ENCODE measurements around the gene SALL3. TPM values are rescaled to one million over a fixed set of nuclear protein-coding genes. Genes with fewer than 3 reads are reported as not detected.

The SALL3 gene
- total and polyA plus RNA-seq, 2 of the 13 experiments (the other 11 are each of a cell fraction or from before 2014, with no cell fraction given), result not detected

GRCh38 chr18:78991446-78991845 lies 11.8 kb downstream of the SALL3 start:
- intact Hi-C loops (cut with micrococcal nuclease; ENCODE audit: unreplicated experiment), result no loop called here
- ChIA-PET CTCF (ENCODE audit: low intra/inter-chr PET ratio, low total read pairs) (no interaction called here), POLR2A (no interaction called here)
- Histone ChIP-seq H3K9ac (ENCODE audit: insufficient read depth, low read depth, low read length) (no peak overlapping the region), H3K4me3 (replicated peaks in 1 of 3; ENCODE audit: insufficient read depth in 1 of 3, low read depth in 2 of 3, low read length in 3 of 3) (no peak overlapping the region), H3K27me3 (ENCODE audit: control insufficient read depth in 1 of 2, insufficient read depth in 2 of 2, low read length in 2 of 2) (peaks cover 0 to 5% of the 10 kb centered on the region in 2 experiments; a peak in 1 of 5 replicates), H3K27ac (ENCODE audit: extremely low read length, insufficient read depth, low read length) (no peak overlapping the region), H3K4me2 (ENCODE audit: low read depth, low read length) (no peak overlapping the region), H4K20me1 (ENCODE audit: insufficient read depth, low read length) (no peaks in the 10 kb centered on the region), H3K36me3 (replicated peaks in 1 of 2; ENCODE audit: control insufficient read depth in 1 of 2, insufficient read depth in 2 of 2, low read length in 2 of 2) (no peaks in the 10 kb centered on the region), H3K9me3 (ENCODE audit: low read length) (no peaks in the 10 kb centered on the region), H2AFZ (ENCODE audit: low read length) (no peak overlapping the region), H3K79me2 (ENCODE audit: insufficient read depth, low read length) (no peaks in the 10 kb centered on the region), H3K4me1 (ENCODE audit: insufficient read depth, low read length) (no peaks in the 10 kb centered on the region)
- BruUV-seq (replicated peaks), result no TSS peak
- in situ Hi-C loops (cut with HindIII; ENCODE audit: extremely low pct_ligation_motif_present, low pct_unique_long_range_greater_than_20kb), result loop anchor here (25.0 kb wide), 2 partner anchors 329 to 1079 kb away; no protein-coding TSS in a partner anchor
- TF ChIP-seq KMT2A (CRISPR knock-in tag; IDR thresholded peaks at IDR 0.05) (no peak), POGZ (CRISPR knock-in tag; IDR thresholded peaks at IDR 0.05) (no peak), NR0B2 (CRISPR knock-in tag; IDR thresholded peaks at IDR 0.05) (no peak)
- ATAC-seq, result no peak
- 71% methylated on average over 13 of the region's 13 CpGs for WGBS (ENCODE audit: low lambda C conversion rate)
- no peak for DNase-seq (ENCODE audit: low spot score)
- no peak for FAIRE-seq

DNA sequence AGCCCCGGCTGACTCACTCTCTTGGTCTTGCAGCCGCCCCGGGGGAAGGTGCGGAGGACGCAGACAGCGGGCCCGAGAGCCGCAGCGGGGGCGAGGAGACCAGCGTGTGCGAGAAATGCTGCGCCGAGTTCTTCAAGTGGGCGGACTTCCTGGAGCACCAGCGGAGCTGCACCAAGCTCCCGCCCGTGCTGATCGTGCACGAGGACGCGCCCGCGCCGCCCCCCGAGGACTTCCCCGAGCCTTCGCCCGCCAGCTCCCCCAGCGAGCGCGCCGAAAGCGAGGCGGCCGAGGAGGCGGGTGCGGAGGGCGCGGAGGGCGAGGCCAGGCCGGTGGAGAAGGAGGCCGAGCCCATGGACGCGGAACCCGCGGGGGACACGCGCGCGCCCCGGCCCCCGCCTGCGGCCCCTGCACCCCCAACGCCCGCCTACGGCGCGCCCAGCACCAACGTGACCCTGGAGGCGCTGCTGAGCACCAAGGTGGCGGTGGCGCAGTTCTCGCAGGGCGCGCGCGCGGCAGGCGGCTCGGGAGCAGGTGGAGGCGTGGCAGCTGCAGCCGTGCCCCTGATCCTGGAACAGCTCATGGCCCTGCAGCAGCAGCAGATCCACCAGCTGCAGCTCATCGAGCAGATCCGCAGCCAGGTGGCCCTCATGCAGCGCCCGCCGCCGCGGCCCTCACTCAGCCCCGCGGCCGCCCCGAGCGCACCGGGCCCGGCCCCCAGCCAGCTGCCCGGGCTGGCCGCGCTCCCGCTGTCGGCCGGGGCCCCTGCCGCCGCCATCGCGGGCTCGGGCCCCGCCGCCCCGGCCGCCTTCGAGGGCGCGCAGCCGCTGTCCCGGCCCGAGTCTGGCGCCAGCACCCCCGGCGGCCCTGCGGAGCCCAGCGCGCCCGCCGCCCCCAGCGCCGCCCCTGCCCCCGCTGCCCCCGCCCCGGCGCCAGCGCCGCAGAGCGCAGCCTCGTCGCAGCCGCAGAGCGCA lies 12.7 kb downstream of the SALL3 start:
- in situ Hi-C loops (cut with HindIII; ENCODE audit: extremely low pct_ligation_motif_present, low pct_unique_long_range_greater_than_20kb), result loop anchor here (25.0 kb wide), 2 partner anchors 330 to 1080 kb away; no protein-coding TSS in a partner anchor

More for the DNA sequence above, 12.7 kb downstream of the SALL3 start:
- Histone ChIP-seq H3K79me2 (ENCODE audit: insufficient read depth, low read length) (no peaks in the 10 kb centered on the region), H2AFZ (ENCODE audit: low read length) (no peak overlapping the region), H3K9ac (ENCODE audit: insufficient read depth, low read depth, low read length) (no peak overlapping the region), H3K36me3 (replicated peaks in 1 of 2; ENCODE audit: control insufficient read depth in 1 of 2, insufficient read depth in 2 of 2, low read length in 2 of 2) (no peaks in the 10 kb centered on the region), H3K4me1 (ENCODE audit: insufficient read depth, low read length) (no peaks in the 10 kb centered on the region), H3K4me2 (ENCODE audit: low read depth, low read length) (no peak overlapping the region), H3K27me3 (ENCODE audit: control insufficient read depth in 1 of 2, insufficient read depth in 2 of 2, low read length in 2 of 2) (peaks cover 0 to 9% of the 10 kb centered on the region in 2 experiments; a peak in 1 of 5 replicates), H3K4me3 (replicated peaks in 1 of 3; ENCODE audit: insufficient read depth in 1 of 3, low read depth in 2 of 3, low read length in 3 of 3) (no peak overlapping the region), H3K9me3 (ENCODE audit: low read length) (no peaks in the 10 kb centered on the region), H4K20me1 (ENCODE audit: insufficient read depth, low read length) (no peaks in the 10 kb centered on the region), H3K27ac (ENCODE audit: extremely low read length, insufficient read depth, low read length) (no peak overlapping the region)
- WGBS (ENCODE audit: low lambda C conversion rate), result 92% methylated on average over 68 of the region's 129 CpGs
- TF ChIP-seq NFE2 (CRISPR knock-in tag; IDR thresholded peaks at IDR 0.05), result no peak
- TF ChIP-seq ZNF788 (CRISPR knock-in tag; IDR thresholded peaks at IDR 0.05; ENCODE audit: borderline replicate concordance), result no peak
- no peak for TF ChIP-seq ISL2 (CRISPR knock-in tag; IDR thresholded peaks at IDR 0.05)
- POLR2A ChIA-PET, result no interaction called here
- no peak for DNase-seq (ENCODE audit: low spot score)
- CTCF ChIA-PET (ENCODE audit: low intra/inter-chr PET ratio, low total read pairs), result no interaction called here
- BruUV-seq (replicated peaks), result no TSS peak
- ATAC-seq, result no peak
- FAIRE-seq, result no peak
- intact Hi-C loops (cut with micrococcal nuclease; ENCODE audit: unreplicated experiment), result no loop called here
